GM12874 (cell line): ENCODE measurements around the gene CFAP70.
A peak's percentile ranks its signal among the peaks of the same experiment; 100 is the strongest.

Experiments used
- CTCF ChIP-seq: IDR thresholded peaks from 2 replicates; pipeline ENCODE4 v1.5.1; 2011; ENCODE audit warnings: low read depth, mild to moderate bottlenecking, control low read depth, low read length, moderate library complexity; ENCODE audit not compliant: insufficient read depth

CFAP70 gene

DNA sequence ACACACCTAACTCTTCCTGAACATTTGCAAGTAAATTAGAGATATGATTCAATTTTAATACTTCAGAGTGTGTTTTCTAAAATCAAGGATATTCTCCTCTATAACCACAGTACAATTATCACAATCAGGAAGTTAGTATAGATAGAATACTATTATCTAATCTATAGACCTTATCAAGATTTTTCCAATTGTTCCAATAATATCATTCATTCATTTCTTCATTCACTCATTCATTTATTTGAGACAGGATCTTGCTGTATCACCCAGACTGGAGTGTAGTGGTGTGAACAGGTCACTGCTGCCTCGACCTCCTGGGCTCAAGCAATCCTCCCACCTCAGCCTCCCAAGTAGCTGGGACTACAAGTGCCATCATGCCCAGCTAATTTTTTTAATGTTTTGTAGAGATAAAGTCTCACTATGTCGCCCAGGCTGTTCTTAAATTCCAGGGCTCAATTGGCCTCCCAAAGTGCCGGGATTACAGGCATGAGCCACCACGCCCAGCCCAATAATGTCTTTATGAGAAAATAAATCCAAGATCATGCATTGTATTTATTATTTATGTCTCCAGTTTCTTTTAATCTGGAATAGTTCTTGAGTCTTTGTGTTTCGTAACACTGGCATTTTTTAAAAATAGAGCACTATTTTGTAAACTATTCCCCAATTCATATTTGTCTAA, 95.6 kb downstream of the CFAP70 start:
- no peak for TF ChIP-seq CTCF

DNA sequence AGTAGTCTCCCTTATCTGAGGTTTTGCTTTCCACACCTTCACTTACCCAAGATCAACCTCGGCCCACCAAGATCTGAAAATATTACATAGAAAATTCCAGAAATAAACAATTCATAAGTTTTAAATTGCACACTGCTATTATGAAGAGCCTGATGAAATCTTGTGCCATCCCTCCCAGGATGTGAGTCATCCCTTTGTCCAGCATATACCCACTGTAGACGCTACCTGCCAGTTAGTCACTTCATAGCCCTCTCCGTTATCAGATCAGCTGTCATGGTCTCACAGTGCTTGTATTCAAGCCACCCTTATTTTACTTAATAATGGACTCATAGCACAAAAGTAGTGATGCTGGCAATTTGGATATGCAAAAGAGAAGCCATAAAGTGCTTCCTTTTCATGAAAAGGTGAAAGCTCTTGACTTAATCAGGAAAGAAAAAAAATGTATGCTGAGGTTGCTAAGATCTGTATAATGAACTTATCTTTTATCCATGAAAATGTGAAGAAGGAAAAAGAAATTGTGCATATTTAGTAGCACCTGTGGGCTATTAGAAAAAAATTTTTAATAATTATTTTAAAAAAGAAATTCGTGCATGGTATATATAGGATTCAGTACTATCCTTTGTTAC, 96.4 kb downstream of the CFAP70 start:
- TF ChIP-seq CTCF: no peak

GRCh38 chr10:73261362-73261995, 97.2 kb downstream of the CFAP70 start:
- TF ChIP-seq CTCF: no peak

GRCh38 chr10:73253225-73253555, 105.5 kb downstream of the CFAP70 start:
- peak; percentile 5; the same call in 1 of the 2 replicates for TF ChIP-seq CTCF

DNA sequence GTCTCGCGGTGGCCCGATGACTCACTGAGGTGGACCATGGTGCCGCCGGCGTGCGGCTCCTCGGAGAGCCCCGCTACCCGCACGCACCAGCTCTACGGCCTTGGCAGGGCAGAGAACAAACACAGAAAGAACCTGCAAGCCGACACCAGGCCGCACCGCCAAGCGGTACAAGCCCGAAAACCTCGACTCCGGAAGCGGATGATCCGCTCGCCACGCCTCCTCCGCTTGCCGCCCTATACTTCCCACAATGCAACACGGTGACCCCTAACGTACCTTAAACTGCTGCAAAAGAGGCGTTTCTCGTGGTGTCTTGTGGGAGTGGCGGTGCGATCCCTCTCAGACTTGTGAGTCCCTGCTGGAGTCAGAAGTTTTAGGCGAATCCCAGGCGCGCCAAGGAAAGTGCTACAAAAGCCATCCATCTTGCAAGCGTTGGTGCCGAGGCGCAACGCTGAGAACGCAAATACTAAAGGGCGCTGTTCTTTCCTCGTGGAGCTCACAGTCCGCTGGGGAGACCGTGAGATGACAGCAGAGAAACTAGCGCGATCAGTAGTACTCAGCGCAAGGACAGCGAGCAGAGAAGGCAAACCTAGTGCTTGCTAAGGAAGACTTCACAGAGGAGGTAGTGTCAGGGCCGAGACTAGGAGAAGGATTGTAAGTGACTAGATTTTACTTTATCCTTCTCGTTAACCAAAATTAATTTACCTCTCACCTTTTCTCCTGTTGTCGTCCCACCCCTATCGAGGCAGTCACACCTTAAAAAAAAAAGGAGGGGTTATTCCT, 106.0 kb downstream of the CFAP70 start, which contains the start of gene MRPS16:
MRPS16 (minus strand) TSS at position 200 of the 780 bp plus-strand sequence; CDS start at position 38, 162 bp downstream.
- no peak for TF ChIP-seq CTCF

GRCh38 chr10:73251683-73252444, 106.8 kb downstream of the CFAP70 start:
- TF ChIP-seq CTCF: no peak

DNA sequence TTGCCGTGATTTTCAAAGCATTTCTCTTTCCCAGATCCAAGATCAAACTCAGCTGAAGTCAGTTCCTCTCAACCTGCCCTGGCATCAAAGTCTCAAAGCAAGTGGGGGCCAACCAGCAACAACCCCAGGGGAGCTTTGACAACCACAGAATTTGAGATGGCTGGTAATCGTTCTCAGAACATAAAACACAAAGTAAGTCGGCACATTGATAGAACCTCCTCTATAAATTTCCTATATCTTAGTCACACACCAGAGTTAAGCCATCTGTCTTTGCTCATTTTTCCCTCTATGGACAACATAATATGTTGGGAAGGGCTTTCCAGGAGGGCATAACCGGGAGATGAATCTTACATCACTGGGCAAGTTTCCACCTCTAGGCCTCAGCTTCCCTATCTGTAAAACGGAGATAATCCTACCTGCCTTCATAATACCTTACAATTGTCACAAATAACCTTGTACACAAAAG, 110.4 kb downstream of the CFAP70 start:
- no peak for TF ChIP-seq CTCF
